ENCODE measurements around the gene ATXN7L1.

The ATXN7L1 gene

GRCh38 chr7:105829681-105830322 is 46.6 kb downstream of the ATXN7L1 start:
- no peak for TF ChIP-seq CTCF (IDR thresholded peaks at IDR 0.05; ENCODE audit: low read depth, low read length, missing control alignments)
- no peak overlapping the region for H3K4me3 ChIP-seq (replicated peaks; ENCODE audit: low read depth, low read length)
- no peak for DNase-seq (ENCODE audit: extremely low read depth, low read depth)

- DNase-seq (ENCODE audit: extremely low read depth, low read depth) = no peak
- H3K4me3 ChIP-seq (replicated peaks; ENCODE audit: low read depth, low read length) = no peak overlapping the region
- TF ChIP-seq CTCF (IDR thresholded peaks at IDR 0.05; ENCODE audit: low read depth, low read length, missing control alignments) = no peak
Observed at GRCh38 chr7:105828141-105828540, 48.3 kb downstream of the ATXN7L1 start.

- no peak for DNase-seq (ENCODE audit: extremely low read depth, low read depth)
- TF ChIP-seq CTCF (IDR thresholded peaks at IDR 0.05; ENCODE audit: low read depth, low read length, missing control alignments) = no peak
Observed at GRCh38 chr7:105827151-105827875, 49.1 kb downstream of the ATXN7L1 start.

GRCh38 chr7:105826143-105826542 is 50.3 kb downstream of the ATXN7L1 start:
- H3K4me3 ChIP-seq (replicated peaks; ENCODE audit: low read depth, low read length) = no peak overlapping the region
- no peak for TF ChIP-seq CTCF (IDR thresholded peaks at IDR 0.05; ENCODE audit: low read depth, low read length, missing control alignments)
- DNase-seq (ENCODE audit: extremely low read depth, low read depth) = no peak

More at GRCh38 chr7:105827151-105827875, 49.1 kb downstream of the ATXN7L1 start:
- no peak overlapping the region for H3K4me3 ChIP-seq (replicated peaks; ENCODE audit: low read depth, low read length)

GRCh38 chr7:105825371-105825770 is 51.0 kb downstream of the ATXN7L1 start:
- no peak for TF ChIP-seq CTCF (IDR thresholded peaks at IDR 0.05; ENCODE audit: low read depth, low read length, missing control alignments)
- no peak for DNase-seq (ENCODE audit: extremely low read depth, low read depth)
- no peak overlapping the region for H3K4me3 ChIP-seq (replicated peaks; ENCODE audit: low read depth, low read length)

- TF ChIP-seq CTCF (IDR thresholded peaks at IDR 0.05; ENCODE audit: low read depth, low read length, missing control alignments) = no peak
- DNase-seq (ENCODE audit: extremely low read depth, low read depth) = no peak
- H3K4me3 ChIP-seq (replicated peaks; ENCODE audit: low read depth, low read length) = no peak overlapping the region
Observed at GRCh38 chr7:105822806-105823205, 53.6 kb downstream of the ATXN7L1 start.

Data from HFF-Myc (cell line).